ENCODE data around the gene DNAH1. TPM values are rescaled to one million over a fixed set of nuclear protein-coding genes. Genes with fewer than 3 reads are reported as not detected.

Gene DNAH1
- total and polyA plus RNA-seq, 2 experiments from 2014 or later: 0.81 to 1.8 TPM

DNA sequence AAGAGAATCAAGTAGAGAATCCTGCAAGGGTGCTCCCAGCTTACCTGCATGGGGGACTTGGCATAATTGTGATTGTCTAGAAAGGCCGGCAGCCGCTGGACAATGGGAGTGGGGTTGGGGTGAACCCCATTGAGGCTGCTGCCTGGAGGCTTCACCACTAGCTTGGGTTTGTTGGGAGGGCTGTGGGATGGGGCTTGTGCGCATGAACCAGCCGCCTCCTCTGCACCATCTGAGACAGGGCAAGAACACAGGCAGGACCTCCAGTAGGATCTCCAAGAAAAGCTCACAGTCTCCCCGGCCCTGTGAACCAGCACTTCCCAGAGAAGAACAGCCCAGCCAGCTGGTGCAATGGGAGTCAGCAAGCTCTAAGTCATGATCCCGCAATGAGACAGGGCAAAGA is 88.9 kb downstream of the DNAH1 start (continued):
- TF ChIP-seq, protein P1, sequence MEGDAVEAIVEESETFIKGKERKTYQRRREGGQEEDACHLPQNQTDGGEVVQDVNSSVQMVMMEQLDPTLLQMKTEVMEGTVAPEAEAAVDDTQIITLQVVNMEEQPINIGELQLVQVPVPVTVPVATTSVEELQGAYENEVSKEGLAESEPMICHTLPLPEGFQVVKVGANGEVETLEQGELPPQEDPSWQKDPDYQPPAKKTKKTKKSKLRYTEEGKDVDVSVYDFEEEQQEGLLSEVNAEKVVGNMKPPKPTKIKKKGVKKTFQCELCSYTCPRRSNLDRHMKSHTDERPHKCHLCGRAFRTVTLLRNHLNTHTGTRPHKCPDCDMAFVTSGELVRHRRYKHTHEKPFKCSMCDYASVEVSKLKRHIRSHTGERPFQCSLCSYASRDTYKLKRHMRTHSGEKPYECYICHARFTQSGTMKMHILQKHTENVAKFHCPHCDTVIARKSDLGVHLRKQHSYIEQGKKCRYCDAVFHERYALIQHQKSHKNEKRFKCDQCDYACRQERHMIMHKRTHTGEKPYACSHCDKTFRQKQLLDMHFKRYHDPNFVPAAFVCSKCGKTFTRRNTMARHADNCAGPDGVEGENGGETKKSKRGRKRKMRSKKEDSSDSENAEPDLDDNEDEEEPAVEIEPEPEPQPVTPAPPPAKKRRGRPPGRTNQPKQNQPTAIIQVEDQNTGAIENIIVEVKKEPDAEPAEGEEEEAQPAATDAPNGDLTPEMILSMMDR (conservative IDR thresholded peaks at IDR 0.05; ENCODE audit: low read depth in 2 of 2): no peak
- TF ChIP-seq, protein P2, sequence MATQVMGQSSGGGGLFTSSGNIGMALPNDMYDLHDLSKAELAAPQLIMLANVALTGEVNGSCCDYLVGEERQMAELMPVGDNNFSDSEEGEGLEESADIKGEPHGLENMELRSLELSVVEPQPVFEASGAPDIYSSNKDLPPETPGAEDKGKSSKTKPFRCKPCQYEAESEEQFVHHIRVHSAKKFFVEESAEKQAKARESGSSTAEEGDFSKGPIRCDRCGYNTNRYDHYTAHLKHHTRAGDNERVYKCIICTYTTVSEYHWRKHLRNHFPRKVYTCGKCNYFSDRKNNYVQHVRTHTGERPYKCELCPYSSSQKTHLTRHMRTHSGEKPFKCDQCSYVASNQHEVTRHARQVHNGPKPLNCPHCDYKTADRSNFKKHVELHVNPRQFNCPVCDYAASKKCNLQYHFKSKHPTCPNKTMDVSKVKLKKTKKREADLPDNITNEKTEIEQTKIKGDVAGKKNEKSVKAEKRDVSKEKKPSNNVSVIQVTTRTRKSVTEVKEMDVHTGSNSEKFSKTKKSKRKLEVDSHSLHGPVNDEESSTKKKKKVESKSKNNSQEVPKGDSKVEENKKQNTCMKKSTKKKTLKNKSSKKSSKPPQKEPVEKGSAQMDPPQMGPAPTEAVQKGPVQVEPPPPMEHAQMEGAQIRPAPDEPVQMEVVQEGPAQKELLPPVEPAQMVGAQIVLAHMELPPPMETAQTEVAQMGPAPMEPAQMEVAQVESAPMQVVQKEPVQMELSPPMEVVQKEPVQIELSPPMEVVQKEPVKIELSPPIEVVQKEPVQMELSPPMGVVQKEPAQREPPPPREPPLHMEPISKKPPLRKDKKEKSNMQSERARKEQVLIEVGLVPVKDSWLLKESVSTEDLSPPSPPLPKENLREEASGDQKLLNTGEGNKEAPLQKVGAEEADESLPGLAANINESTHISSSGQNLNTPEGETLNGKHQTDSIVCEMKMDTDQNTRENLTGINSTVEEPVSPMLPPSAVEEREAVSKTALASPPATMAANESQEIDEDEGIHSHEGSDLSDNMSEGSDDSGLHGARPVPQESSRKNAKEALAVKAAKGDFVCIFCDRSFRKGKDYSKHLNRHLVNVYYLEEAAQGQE (IDR thresholded peaks at IDR 0.05; ENCODE audit: unreplicated experiment): no peak
- no peak for TF ChIP-seq EZH2phosphoT487 (IDR thresholded peaks at IDR 0.05; ENCODE audit: unreplicated experiment)
- TF ChIP-seq, protein P3, sequence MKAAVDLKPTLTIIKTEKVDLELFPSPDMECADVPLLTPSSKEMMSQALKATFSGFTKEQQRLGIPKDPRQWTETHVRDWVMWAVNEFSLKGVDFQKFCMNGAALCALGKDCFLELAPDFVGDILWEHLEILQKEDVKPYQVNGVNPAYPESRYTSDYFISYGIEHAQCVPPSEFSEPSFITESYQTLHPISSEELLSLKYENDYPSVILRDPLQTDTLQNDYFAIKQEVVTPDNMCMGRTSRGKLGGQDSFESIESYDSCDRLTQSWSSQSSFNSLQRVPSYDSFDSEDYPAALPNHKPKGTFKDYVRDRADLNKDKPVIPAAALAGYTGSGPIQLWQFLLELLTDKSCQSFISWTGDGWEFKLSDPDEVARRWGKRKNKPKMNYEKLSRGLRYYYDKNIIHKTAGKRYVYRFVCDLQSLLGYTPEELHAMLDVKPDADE (IDR thresholded peaks at IDR 0.05): no peak
- no peak for TF ChIP-seq NANOG (IDR thresholded peaks at IDR 0.05; ENCODE audit: borderline replicate concordance)
- TF ChIP-seq POLR2AphosphoS5 (IDR thresholded peaks at IDR 0.05; ENCODE audit: low read depth): no peak
- TF ChIP-seq ZNF114 (CRISPR knock-in tag; IDR thresholded peaks at IDR 0.05): no peak
- no peak for TF ChIP-seq JUNB (IDR thresholded peaks at IDR 0.05; ENCODE audit: unreplicated experiment)
- TF ChIP-seq EZH2 (IDR thresholded peaks at IDR 0.05; ENCODE audit: low read depth, unreplicated experiment): no peak
- no peak for TF ChIP-seq STAT1 (IDR thresholded peaks at IDR 0.05; ENCODE audit: unreplicated experiment)
- TF ChIP-seq CREB1 (CRISPR knock-in tag; IDR thresholded peaks at IDR 0.05; ENCODE audit: low read depth): no peak

DNA sequence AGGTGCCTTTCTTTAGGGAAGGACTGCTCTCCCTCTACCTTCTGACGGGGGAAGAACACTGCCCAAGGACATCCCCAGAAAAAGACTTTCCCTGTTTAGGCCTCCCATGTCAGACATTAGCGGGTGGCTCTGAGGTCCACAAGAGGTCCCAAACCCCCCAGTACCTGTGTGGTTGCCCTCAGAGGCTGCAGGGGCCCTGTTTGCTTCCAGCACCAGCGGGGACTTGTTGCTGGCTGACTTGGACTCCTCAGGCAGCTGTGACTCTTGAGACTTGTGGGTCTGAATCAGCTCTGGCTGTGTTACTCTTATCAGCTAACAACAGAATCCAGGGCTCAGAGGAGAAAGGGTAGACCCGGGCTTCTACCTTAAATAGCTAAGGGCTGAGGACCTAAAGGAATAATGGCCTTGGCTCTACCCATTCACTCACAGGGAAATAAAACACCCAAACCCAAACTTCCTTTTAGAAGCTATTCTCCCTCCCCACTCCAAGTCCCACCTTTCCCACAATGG is 89.5 kb downstream of the DNAH1 start:
- Mint-ChIP-seq H3K36me3 (ENCODE audit: low read depth) (peaks cover 63% of the 10 kb centered on the region), H3K9me3 (no peaks in the 10 kb centered on the region), H3K27me3 (ENCODE audit: insufficient read depth, low read depth, poor library complexity) (peaks cover 6% of the 10 kb centered on the region), H3K4me1 (peaks cover 7% of the 10 kb centered on the region), H3K4me3 (no peak overlapping the region), H3K27ac (no peak overlapping the region)
- Histone ChIP-seq H4K20me1 (replicated peaks; ENCODE audit: insufficient read depth) (no peaks in the 10 kb centered on the region; the same call in 1 of the 2 replicates), H3K36me3 (ENCODE audit: insufficient read depth) (peaks cover 3% of the 10 kb centered on the region; the same call in 1 of the 2 replicates), H3K4me1 (ENCODE audit: insufficient read depth) (peaks cover 6% of the 10 kb centered on the region; the same call in 1 of the 2 replicates), H3K4me2 (no peak overlapping the region), H3K79me2 (replicated peaks; ENCODE audit: insufficient read depth) (peaks cover 17% of the 10 kb centered on the region), H2AFZ (no peak overlapping the region), H3F3A (replicated peaks; ENCODE audit: low read depth) (no peaks in the 10 kb centered on the region; the same call in 1 of the 2 replicates), H3K4me3 (no peak overlapping the region), H3K27ac (ENCODE audit: low read depth) (no peak overlapping the region), H3K27me3 (ENCODE audit: insufficient read depth) (no peaks in the 10 kb centered on the region), H3K9me2 (ENCODE audit: insufficient read depth) (no peaks in the 10 kb centered on the region)
- DNase-seq (ENCODE audit: low spot score) (no peak), ATAC-seq (no peak)
- no peak for TF ChIP-seq ZNF114 (CRISPR knock-in tag; IDR thresholded peaks at IDR 0.05)
- TF ChIP-seq, protein P4, sequence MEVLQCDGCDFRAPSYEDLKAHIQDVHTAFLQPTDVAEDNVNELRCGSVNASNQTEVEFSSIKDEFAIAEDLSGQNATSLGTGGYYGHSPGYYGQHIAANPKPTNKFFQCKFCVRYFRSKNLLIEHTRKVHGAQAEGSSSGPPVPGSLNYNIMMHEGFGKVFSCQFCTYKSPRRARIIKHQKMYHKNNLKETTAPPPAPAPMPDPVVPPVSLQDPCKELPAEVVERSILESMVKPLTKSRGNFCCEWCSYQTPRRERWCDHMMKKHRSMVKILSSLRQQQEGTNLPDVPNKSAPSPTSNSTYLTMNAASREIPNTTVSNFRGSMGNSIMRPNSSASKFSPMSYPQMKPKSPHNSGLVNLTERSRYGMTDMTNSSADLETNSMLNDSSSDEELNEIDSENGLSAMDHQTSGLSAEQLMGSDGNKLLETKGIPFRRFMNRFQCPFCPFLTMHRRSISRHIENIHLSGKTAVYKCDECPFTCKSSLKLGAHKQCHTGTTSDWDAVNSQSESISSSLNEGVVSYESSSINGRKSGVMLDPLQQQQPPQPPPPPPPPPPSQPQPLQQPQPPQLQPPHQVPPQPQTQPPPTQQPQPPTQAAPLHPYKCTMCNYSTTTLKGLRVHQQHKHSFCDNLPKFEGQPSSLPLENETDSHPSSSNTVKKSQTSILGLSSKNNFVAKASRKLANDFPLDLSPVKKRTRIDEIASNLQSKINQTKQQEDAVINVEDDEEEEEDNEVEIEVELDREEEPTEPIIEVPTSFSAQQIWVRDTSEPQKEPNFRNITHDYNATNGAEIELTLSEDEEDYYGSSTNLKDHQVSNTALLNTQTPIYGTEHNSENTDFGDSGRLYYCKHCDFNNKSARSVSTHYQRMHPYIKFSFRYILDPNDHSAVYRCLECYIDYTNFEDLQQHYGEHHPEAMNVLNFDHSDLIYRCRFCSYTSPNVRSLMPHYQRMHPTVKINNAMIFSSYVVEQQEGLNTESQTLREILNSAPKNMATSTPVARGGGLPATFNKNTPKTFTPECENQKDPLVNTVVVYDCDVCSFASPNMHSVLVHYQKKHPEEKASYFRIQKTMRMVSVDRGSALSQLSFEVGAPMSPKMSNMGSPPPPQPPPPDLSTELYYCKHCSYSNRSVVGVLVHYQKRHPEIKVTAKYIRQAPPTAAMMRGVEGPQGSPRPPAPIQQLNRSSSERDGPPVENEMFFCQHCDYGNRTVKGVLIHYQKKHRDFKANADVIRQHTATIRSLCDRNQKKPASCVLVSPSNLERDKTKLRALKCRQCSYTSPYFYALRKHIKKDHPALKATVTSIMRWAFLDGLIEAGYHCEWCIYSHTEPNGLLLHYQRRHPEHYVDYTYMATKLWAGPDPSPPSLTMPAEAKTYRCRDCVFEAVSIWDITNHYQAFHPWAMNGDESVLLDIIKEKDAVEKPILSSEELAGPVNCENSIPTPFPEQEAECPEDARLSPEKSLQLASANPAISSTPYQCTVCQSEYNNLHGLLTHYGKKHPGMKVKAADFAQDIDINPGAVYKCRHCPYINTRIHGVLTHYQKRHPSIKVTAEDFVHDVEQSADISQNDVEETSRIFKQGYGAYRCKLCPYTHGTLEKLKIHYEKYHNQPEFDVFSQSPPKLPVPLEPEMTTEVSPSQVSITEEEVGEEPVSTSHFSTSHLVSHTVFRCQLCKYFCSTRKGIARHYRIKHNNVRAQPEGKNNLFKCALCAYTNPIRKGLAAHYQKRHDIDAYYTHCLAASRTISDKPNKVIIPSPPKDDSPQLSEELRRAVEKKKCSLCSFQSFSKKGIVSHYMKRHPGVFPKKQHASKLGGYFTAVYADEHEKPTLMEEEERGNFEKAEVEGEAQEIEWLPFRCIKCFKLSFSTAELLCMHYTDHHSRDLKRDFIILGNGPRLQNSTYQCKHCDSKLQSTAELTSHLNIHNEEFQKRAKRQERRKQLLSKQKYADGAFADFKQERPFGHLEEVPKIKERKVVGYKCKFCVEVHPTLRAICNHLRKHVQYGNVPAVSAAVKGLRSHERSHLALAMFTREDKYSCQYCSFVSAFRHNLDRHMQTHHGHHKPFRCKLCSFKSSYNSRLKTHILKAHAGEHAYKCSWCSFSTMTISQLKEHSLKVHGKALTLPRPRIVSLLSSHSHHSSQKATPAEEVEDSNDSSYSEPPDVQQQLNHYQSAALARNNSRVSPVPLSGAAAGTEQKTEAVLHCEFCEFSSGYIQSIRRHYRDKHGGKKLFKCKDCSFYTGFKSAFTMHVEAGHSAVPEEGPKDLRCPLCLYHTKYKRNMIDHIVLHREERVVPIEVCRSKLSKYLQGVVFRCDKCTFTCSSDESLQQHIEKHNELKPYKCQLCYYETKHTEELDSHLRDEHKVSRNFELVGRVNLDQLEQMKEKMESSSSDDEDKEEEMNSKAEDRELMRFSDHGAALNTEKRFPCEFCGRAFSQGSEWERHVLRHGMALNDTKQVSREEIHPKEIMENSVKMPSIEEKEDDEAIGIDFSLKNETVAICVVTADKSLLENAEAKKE (CRISPR knock-in tag; IDR thresholded peaks at IDR 0.05): no peak

Measured in GM23338 (cell line).